K562 (cell line): ENCODE measurements around the gene SLC6A13. TPM values are rescaled to one million over a fixed set of nuclear protein-coding genes. Genes with fewer than 3 reads are reported as not detected.

Experiments
- ATAC-seq: fragments of 200-7000 bp; cut with Tn5 transposase; 3 replicates; pipeline ENCODE4 v1.9.1; 2020; ENCODE audit warnings: moderate library complexity
- BruUV-seq: library from RNA; stranded (reverse); fragments of 400-500 nt; replicated peaks from 2 replicates; lab custom pipeline; 2021; lab: Mats Ljungman, UMichigan
- CTCF ChIA-PET: fragments of 300-600 bp; formaldehyde crosslinking; extraction: SDS; loops from one replicate; lab custom pipeline; 2021; ENCODE audit warnings: low intra/inter-chr PET ratio; lab: Yijun Ruan, JAX
- POLR2A ChIA-PET: fragments of 300-600, 350-650 bp; sonication (Branson Sonifier 250); formaldehyde crosslinking; extraction: SDS; loops from one replicate; lab custom pipeline; 2021; ENCODE audit warnings: antibody characterized with exemption, inconsistent platforms; lab: Yijun Ruan, JAX
- DNase-seq, 4 experiments: peaks; one replicate each; pipeline versions ENCODE4 v3.0.0 to v3.0.0-alpha.2; 2011 to 2018; ENCODE audit warnings: low spot score in 3 of 4, mixed read lengths in 3 of 4; ENCODE audit errors: extremely low read depth in 1 of 4
- FAIRE-seq: peaks from 2 replicates; lab custom pipeline; 2011; peaks lifted over from hg19 to GRCh38; lab: Jason Lieb, UNC
- H2AFZ ChIP-seq: 2 replicates; pipeline ENCODE4 v1.6.0; 2011; ENCODE audit warnings: low read depth, low read length, control low read depth, inconsistent platforms
- H3K27ac ChIP-seq: fragments of 200-600 bp; 3 replicates; pipeline ENCODE4 v1.8.0; 2011; ENCODE audit warnings: low read depth, mild to moderate bottlenecking, control low read depth, inconsistent platforms, low read length, moderate library complexity, mixed read lengths; ENCODE audit errors: extremely low read depth
- H3K27me3 ChIP-seq, 2 experiments: fragments of 300-600 bp in 1 of 2; 2 replicates in 1 of 2; 3 replicates in 1 of 2; pipeline versions ENCODE4 v1.6.0 to v1.8.0; 2011; ENCODE audit warnings: inconsistent platforms in 2 of 2, low read length in 2 of 2, mild to moderate bottlenecking in 1 of 2, mixed read lengths in 1 of 2, moderate library complexity in 1 of 2; ENCODE audit not compliant: control insufficient read depth in 2 of 2, insufficient read depth in 2 of 2
- H3K36me3 ChIP-seq: fragments of 300-600 bp; 3 replicates; pipeline ENCODE4 v1.8.0; 2011; ENCODE audit warnings: mild to moderate bottlenecking, low read length, inconsistent platforms; ENCODE audit not compliant: control insufficient read depth, insufficient read depth
- H3K4me1 ChIP-seq, 2 experiments: fragments of 200-600 bp in 1 of 2; replicated peaks in 1 of 2; 2 replicates in 1 of 2; 3 replicates in 1 of 2; pipeline versions ENCODE4 v1.5.1 to v1.8.0; 2011; ENCODE audit warnings: inconsistent platforms in 2 of 2, low read length in 2 of 2, mild to moderate bottlenecking in 1 of 2, mixed read lengths in 1 of 2, moderate library complexity in 1 of 2; ENCODE audit not compliant: control insufficient read depth in 2 of 2, insufficient read depth in 2 of 2
- H3K4me2 ChIP-seq: 2 replicates; pipeline ENCODE4 v1.6.1; 2011; ENCODE audit warnings: low read length, control low read depth, inconsistent platforms, mixed read lengths; ENCODE audit not compliant: insufficient read depth
- H3K4me3 ChIP-seq: fragments of 200-600 bp; sonication (generic), shearing (Covaris generic); 2 replicates; pipeline ENCODE4 v1.5.1; 2016; ENCODE audit warnings: control low read depth, inconsistent platforms
- H3K79me2 ChIP-seq: fragments of 200-600 bp; 3 replicates; pipeline ENCODE4 v1.8.0; 2011; ENCODE audit warnings: low read length, inconsistent platforms; ENCODE audit not compliant: control insufficient read depth, insufficient read depth
- H3K9ac ChIP-seq, 2 experiments: 2 replicates each; pipeline versions ENCODE4 v1.6.0 to v1.6.1; 2011; ENCODE audit warnings: low read depth in 2 of 2, low read length in 2 of 2, control low read depth in 1 of 2, inconsistent platforms in 1 of 2, mild to moderate bottlenecking in 1 of 2, mixed read lengths in 1 of 2; ENCODE audit not compliant: insufficient read depth in 1 of 2
- H3K9me1 ChIP-seq: one replicate; pipeline ENCODE4 v1.6.0; 2011; ENCODE audit warnings: inconsistent platforms, mild to moderate bottlenecking, low read length, moderate library complexity; ENCODE audit not compliant: control insufficient read depth, insufficient read depth
- H3K9me3 ChIP-seq: replicated peaks from 2 replicates; pipeline ENCODE4 v1.5.1; 2011; ENCODE audit warnings: low read depth, low read length, inconsistent platforms; ENCODE audit not compliant: control insufficient read depth, insufficient read depth
- H4K20me1 ChIP-seq: replicated peaks from 2 replicates; pipeline ENCODE4 v1.6.1; 2011; ENCODE audit warnings: low read length, inconsistent platforms, mixed read lengths; ENCODE audit not compliant: control insufficient read depth, insufficient read depth
- BMI1 ChIP-seq: fragments of 150-350 bp; IDR thresholded peaks from 2 replicates; pipeline ENCODE4 v1.6.1; 2014; ENCODE audit warnings: low read length
- NFXL1 ChIP-seq: fragments of 450-650 bp; formaldehyde crosslinking; IDR thresholded peaks from 2 replicates; pipeline ENCODE4 v1.4.0; 2021; ENCODE audit warnings: mild to moderate bottlenecking
- RBM25 ChIP-seq: fragments of 200-400 bp; formaldehyde crosslinking; IDR thresholded peaks from 2 replicates; pipeline ENCODE4 v1.6.1; 2018; ENCODE audit warnings: low read length, low read depth, moderate library complexity; ENCODE audit not compliant: severe bottlenecking
- ZBTB34 ChIP-seq: fragments of 250-450 bp; sonication (Bioruptor Pico); IDR thresholded peaks from 2 replicates; pipeline ENCODE4 v1.8.0; 2021; ENCODE audit warnings: mild to moderate bottlenecking, moderate library complexity
- ZNF586 ChIP-seq: fragments of 450-650 bp; formaldehyde crosslinking; conservative IDR thresholded peaks from 2 replicates; pipeline ENCODE4 v1.4.0; 2020; ENCODE audit warnings: mild to moderate bottlenecking, moderate library complexity
- WGBS: fragments of 100-300 bp; shearing (Covaris generic); methylation state at CpG from one replicate; pipeline ENCODE4 v1.1.6; 2016; ENCODE audit warnings: low coverage, mixed read lengths; ENCODE audit not compliant: insufficient coverage; ENCODE audit errors: missing lambda C conversion rate; 5-methylcytosine and 5-hydroxymethylcytosine counted together
- in situ Hi-C: fragments of 300-500 bp; cut with MboI; formaldehyde crosslinking; loops from 4 replicates; pipeline ENCODE4 v1.15.0; 2018; ENCODE audit warnings: inconsistent platforms, mixed read lengths
- intact Hi-C: fragments of 100-400 bp; cut with micrococcal nuclease; formaldehyde crosslinking; loops from 2 replicates; pipeline ENCODE4 v1.14.2; 2022
- polyA plus RNA-seq, 8 experiments: library from polyadenylated mRNA; depleted of rRNA in 4 of 8; stranded (reverse) in 5 of 8; unstranded in 3 of 8; fragments of >200 nt; fragmentation: Nextera tagmentation in 2 of 8; fragmentation: Illumina TruSeq in 1 of 8; extraction: Ambion mirVana in 2 of 8; extraction: Trizol in 1 of 8; gene quantifications; 2 replicates each; pipeline versions ENCODE4 v1.2.1 to v1.2.3, GENCODE V29; 2011 to 2014; ENCODE audit warnings: inconsistent platforms in 1 of 8, missing spikeins in 1 of 8
- total RNA-seq, 7 experiments: library from RNA; depleted of rRNA in 6 of 7; stranded (reverse); fragments of >200 nt in 6 of 7; fragmentation: Illumina TruSeq in 2 of 7; extraction: Trizol in 2 of 7; gene quantifications; 2 replicates each; pipeline versions ENCODE4 v1.2.1 to v1.2.3, GENCODE V29; 2011 to 2021; ENCODE audit warnings: low replicate concordance in 1 of 7

Gene SLC6A13
- total and polyA plus RNA-seq, 9 of the 15 experiments (the other 6 are each of a cell fraction or from before 2014, with no cell fraction given) = 0.06 to 0.33 (median 0.22) TPM; not detected in 4

GRCh38 chr12:209246-209645, 53.4 kb downstream of the SLC6A13 start:
- 19% methylated on average over 14 of the region's 15 CpGs for WGBS
- intact Hi-C loops = no loop called here
- Histone ChIP-seq H3K27ac (no peak overlapping the region), H3K79me2 (no peaks in the 10 kb centered on the region), H3K9ac (no peak overlapping the region), H3K36me3 (no peaks in the 10 kb centered on the region), H3K9me1 (no peaks in the 10 kb centered on the region), H4K20me1 (0 out of 2 replicates have a peak, but pooled peaks cover 2% of the 10 kb centered on the region), H3K4me1 (peaks cover 0 to under 1% of the 10 kb centered on the region in 2 experiments; a peak in 2 of 5 replicates), H3K9me3 (no peaks in the 10 kb centered on the region), H2AFZ (no peak overlapping the region), H3K4me2 (no peak overlapping the region), H3K4me3 (no peak overlapping the region), H3K27me3 (peaks cover 36 to 77% of the 10 kb centered on the region in 2 experiments)
- BruUV-seq = no TSS peak
- in situ Hi-C loops = no loop called here
- DNase-seq = no peak
- CTCF ChIA-PET = no interaction called here
- no peak for ATAC-seq
- FAIRE-seq = no peak
- TF ChIP-seq BMI1 = no peak
- TF ChIP-seq NFXL1 (CRISPR knock-in tag) = no peak
- no peak for TF ChIP-seq ZBTB34 (CRISPR knock-in tag)
- no peak for TF ChIP-seq ZNF586 (CRISPR knock-in tag)
- TF ChIP-seq RBM25 = peak; percentile 41
- POLR2A ChIA-PET = no interaction called here
